Sigmoid colon (tissue), 7 donors: ENCODE data around the gene CEP164. TPM values are rescaled to one million over a fixed set of nuclear protein-coding genes. Genes with fewer than 3 reads are reported as not detected.

ENCODE experiments used
- DNase-seq: peaks from one replicate; pipeline ENCODE4 v3.0.0-alpha.2; 2019
- H3K27ac ChIP-seq, 4 donors: fragments of 200-600 bp; sonication (generic); one replicate each; pipeline ENCODE4 v1.5.1; 2016 to 2019; ENCODE audit warnings: mild to moderate bottlenecking in 1 of 4
- H3K27me3 ChIP-seq, 3 donors: fragments of 200-600 bp; sonication (generic); one replicate each; pipeline ENCODE4 v1.5.1; 2019; ENCODE audit warnings: mild to moderate bottlenecking in 1 of 3
- H3K36me3 ChIP-seq, 4 donors: fragments of 200-600 bp; sonication (generic); one replicate each; pipeline ENCODE4 v1.5.1; 2016 to 2019
- H3K4me1 ChIP-seq, 4 donors: fragments of 200-600 bp; sonication (generic); one replicate each; pipeline ENCODE4 v1.5.1; 2017 to 2019
- H3K4me3 ChIP-seq, 4 donors: fragments of 200-600 bp; sonication (generic); one replicate each; pipeline ENCODE4 v1.5.1; 2017 to 2019; ENCODE audit warnings: mild to moderate bottlenecking in 2 of 4, moderate library complexity in 1 of 4
- H3K9me3 ChIP-seq, 4 donors: fragments of 200-600 bp in 3 of 4; sonication (generic) in 3 of 4; one replicate each; pipeline versions ENCODE4 v1.5.1 to v1.6.1; 2013 to 2019
- EP300 ChIP-seq, 4 donors: sonication (generic); formaldehyde crosslinking; IDR thresholded peaks; one replicate each; pipeline ENCODE4 v1.6.1; 2017; ENCODE audit warnings: antibody characterized with exemption in 4 of 4
- POLR2A ChIP-seq, 2 donors: fragments of 450-650 bp; IDR thresholded peaks; one replicate each; pipeline ENCODE4 v1.6.1; 2016; ENCODE audit warnings: antibody characterized with exemption in 2 of 2, mild to moderate bottlenecking in 2 of 2, moderate library complexity in 2 of 2
- POLR2AphosphoS5 ChIP-seq, 4 donors: sonication (generic); formaldehyde crosslinking; IDR thresholded peaks; one replicate each; pipeline ENCODE4 v1.6.1; 2017; ENCODE audit warnings: antibody characterized with exemption in 4 of 4
- WGBS, 2 donors: extraction: QIAGEN DNeasy Blood & Tissue Kit; methylation state at CpG; one replicate each; pipeline ENCODE4 v1.1.7; 2013; 5-methylcytosine and 5-hydroxymethylcytosine counted together
- intact Hi-C: fragments of 100-400 bp; cut with DNase I; formaldehyde crosslinking; loops from one replicate; pipeline ENCODE4 v1.15.1; 2023
- polyA plus RNA-seq, 3 donors: library from polyadenylated mRNA; stranded (reverse); fragments of 200-250 nt; gene quantifications; one replicate each; pipeline ENCODE4 v1.2.3, GENCODE V29; 2013
- total RNA-seq, 4 donors: library from RNA; depleted of rRNA; stranded (reverse); fragments of >200 nt; gene quantifications; one replicate each; pipeline ENCODE4 v1.1.0, GENCODE V29; 2016
- TF ChIP-seq, protein P1 (sequence below), 4 experiments: fragments of 450-650 bp in 3 of 4; fragments of 200-600 bp in 1 of 4; IDR thresholded peaks; one replicate each; pipeline ENCODE4 v1.5.1; 2016 to 2019; ENCODE audit warnings: antibody characterized with exemption in 4 of 4, mild to moderate bottlenecking in 3 of 4, moderate library complexity in 2 of 4
- donor health status: healthy with polysubstance abuse.
- donor health status: Bipolar disorder and iron deficiency.
- donor health status: healthy.

Gene CEP164
- total and polyA plus RNA-seq, 7 donors = 1.8 to 40.4 (median 16.3) TPM

DNA sequence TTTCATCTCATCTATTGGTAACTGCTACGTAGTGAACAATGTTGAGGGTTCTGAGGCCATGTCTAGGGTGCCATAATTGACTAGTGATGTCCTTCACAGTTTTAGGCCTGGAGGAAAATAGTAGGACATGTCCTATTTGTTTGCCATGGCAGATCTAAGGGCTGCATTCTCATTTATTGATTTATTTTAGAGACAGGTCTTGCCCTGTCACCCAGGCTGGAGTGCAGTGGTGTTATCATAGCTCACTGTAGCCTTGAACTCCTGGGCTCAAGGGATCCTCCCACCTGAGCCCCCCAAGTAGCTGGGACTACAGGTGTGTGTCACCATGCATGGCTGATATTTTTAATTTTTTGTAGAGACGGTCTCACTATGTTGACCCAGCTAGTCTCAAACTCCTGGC, 5.2 kb downstream of the CEP164 start:
- no peak for TF ChIP-seq POLR2AphosphoS5 (IDR thresholded peaks at IDR 0.05)
- TF ChIP-seq POLR2A (IDR thresholded peaks at IDR 0.05) = no peak
- no peak for TF ChIP-seq EP300 (IDR thresholded peaks at IDR 0.05)
- TF ChIP-seq, protein P1, sequence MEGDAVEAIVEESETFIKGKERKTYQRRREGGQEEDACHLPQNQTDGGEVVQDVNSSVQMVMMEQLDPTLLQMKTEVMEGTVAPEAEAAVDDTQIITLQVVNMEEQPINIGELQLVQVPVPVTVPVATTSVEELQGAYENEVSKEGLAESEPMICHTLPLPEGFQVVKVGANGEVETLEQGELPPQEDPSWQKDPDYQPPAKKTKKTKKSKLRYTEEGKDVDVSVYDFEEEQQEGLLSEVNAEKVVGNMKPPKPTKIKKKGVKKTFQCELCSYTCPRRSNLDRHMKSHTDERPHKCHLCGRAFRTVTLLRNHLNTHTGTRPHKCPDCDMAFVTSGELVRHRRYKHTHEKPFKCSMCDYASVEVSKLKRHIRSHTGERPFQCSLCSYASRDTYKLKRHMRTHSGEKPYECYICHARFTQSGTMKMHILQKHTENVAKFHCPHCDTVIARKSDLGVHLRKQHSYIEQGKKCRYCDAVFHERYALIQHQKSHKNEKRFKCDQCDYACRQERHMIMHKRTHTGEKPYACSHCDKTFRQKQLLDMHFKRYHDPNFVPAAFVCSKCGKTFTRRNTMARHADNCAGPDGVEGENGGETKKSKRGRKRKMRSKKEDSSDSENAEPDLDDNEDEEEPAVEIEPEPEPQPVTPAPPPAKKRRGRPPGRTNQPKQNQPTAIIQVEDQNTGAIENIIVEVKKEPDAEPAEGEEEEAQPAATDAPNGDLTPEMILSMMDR (IDR thresholded peaks at IDR 0.05) = no peak
- Histone ChIP-seq H3K27me3 (no peaks in the 10 kb centered on the region), H3K4me1 (peaks cover 0 to 18% (median 12%) of the 10 kb centered on the region in 4 donors), H3K4me3 (no peak overlapping the region), H3K36me3 (peaks cover 0 to 6% (median 2%) of the 10 kb centered on the region in 4 donors), H3K27ac (no peak overlapping the region), H3K9me3 (no peaks in the 10 kb centered on the region)
- no peak for DNase-seq
- intact Hi-C loops = no loop called here
- 48 to 79% methylated on average over 2 of the region's 2 CpGs for WGBS, 2 donors

DNA sequence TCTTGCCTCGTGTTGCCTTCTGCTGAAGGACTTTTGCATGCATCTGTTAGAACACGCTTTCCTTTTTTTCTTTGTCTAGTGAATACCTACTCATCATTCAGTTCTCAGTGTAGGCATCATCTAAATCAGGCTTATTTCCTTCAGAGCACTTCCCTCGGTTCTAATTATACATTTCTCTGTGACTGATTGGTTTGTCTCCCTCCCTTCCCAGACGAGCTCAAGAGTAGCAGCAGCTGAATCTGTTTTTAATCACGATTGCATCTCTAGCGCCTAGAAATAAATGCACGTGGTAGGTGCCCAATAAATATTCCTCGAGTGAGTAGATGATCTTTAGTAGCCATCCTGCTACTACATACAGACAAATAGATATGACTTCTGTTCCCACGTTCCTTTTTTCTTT, 6.3 kb downstream of the CEP164 start:
- intact Hi-C loops = no loop called here
- no peaks in the 10 kb centered on the region for H3K9me3 ChIP-seq
- peaks cover 0 to 10% (median 6%) of the 10 kb centered on the region in 4 donors for H3K36me3 ChIP-seq
- 85 to 89% methylated on average over 9 of the region's 9 CpGs for WGBS, 2 donors
- peaks cover 0 to 14% (median 8%) of the 10 kb centered on the region in 4 donors for H3K4me1 ChIP-seq
- no peak overlapping the region for H3K4me3 ChIP-seq
- no peak for DNase-seq
- no peak overlapping the region for H3K27ac ChIP-seq
- no peaks in the 10 kb centered on the region for H3K27me3 ChIP-seq
- TF ChIP-seq EP300 (IDR thresholded peaks at IDR 0.05) (no peak), POLR2AphosphoS5 (IDR thresholded peaks at IDR 0.05) (no peak), POLR2A (IDR thresholded peaks at IDR 0.05) (no peak)
- TF ChIP-seq, protein P1 (IDR thresholded peaks at IDR 0.05) = no peak

DNA sequence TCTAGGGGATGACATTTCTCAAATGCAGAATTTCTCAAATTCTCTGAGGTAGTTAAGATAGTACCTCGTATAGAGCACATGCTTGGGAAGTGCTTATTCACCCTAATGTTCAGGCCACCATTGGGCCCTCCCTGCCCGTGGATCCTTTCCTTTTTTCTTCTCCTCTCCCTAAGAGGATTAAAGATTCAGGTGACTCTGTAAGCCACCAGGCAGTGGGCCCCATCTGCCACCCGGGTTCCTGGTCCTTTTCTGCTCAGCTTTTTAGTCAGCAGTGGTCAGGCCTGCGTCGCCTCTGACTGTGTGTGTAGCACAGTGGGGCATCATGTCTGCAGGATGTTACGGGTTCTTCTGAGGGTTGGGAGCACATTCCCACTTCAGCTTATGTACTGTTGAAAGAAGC, 7.2 kb downstream of the CEP164 start:
- H3K27me3 ChIP-seq = no peaks in the 10 kb centered on the region
- no peak overlapping the region for H3K27ac ChIP-seq
- intact Hi-C loops = no loop called here
- TF ChIP-seq POLR2A (IDR thresholded peaks at IDR 0.05) = no peak
- TF ChIP-seq EP300 (IDR thresholded peaks at IDR 0.05) = no peak
- TF ChIP-seq, protein P1 (IDR thresholded peaks at IDR 0.05) = no peak
- no peak for TF ChIP-seq POLR2AphosphoS5 (IDR thresholded peaks at IDR 0.05)
- no peak overlapping the region for H3K4me3 ChIP-seq
- H3K9me3 ChIP-seq = no peaks in the 10 kb centered on the region
- peaks cover 0 to 17% (median 9%) of the 10 kb centered on the region in 4 donors for H3K36me3 ChIP-seq
- DNase-seq = no peak
- 88 to 94% methylated on average over 6 of the region's 6 CpGs for WGBS, 2 donors
- peaks cover 0 to 6% (median under 1%) of the 10 kb centered on the region in 4 donors for H3K4me1 ChIP-seq

DNA sequence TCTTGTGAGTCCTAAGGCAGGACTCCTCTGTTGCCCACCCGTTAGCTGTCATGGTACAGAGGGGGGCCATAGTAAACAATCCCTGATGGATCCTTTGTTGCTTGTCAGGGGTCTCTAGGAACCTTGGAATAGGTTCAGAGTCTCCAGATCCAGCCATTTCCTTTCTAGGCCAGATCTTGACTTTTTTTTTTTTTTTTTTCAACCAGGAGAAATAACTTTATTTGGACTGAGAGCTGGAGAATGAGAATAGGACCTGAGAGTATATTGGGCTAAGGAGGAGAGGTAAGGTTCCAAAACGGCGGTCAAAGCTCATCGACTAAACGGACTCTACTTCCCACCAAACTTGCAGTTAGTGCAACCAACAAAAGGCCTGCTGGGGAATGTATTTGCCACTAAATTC, 7.7 kb downstream of the CEP164 start:
- Histone ChIP-seq H3K36me3 (peaks cover 0 to 22% (median 9%) of the 10 kb centered on the region in 4 donors), H3K27ac (no peak overlapping the region), H3K4me3 (no peak overlapping the region), H3K27me3 (no peaks in the 10 kb centered on the region), H3K9me3 (no peaks in the 10 kb centered on the region), H3K4me1 (peaks cover 0 to under 1% (median 0%) of the 10 kb centered on the region in 4 donors)
- DNase-seq = no peak
- WGBS, 2 donors = 85 to 96% methylated on average over 5 of the region's 5 CpGs
- TF ChIP-seq POLR2A (IDR thresholded peaks at IDR 0.05) (no peak), POLR2AphosphoS5 (IDR thresholded peaks at IDR 0.05) (no peak), EP300 (IDR thresholded peaks at IDR 0.05) (no peak)
- TF ChIP-seq, protein P1 (IDR thresholded peaks at IDR 0.05) = no peak
- intact Hi-C loops = no loop called here

DNA sequence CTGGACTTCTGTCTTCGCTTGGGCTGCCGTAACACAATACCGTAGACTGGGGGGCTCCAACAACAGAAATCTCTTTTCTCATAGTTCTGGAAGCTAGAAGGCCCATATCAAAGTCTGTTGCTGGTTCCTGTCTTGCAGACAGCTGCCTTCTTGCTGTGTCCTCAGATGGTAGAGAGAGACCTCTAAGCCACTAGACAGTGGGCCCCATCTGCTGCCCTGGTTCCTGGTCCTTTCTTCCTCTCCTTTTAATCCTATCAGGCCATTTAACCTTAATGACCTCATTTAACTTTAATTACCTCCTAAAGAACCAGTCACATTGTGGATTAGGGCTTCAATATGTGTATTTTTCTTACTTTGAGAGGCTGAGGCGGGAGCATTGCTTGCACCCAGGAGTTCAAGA, 9.4 kb downstream of the CEP164 start:
- intact Hi-C loops = no loop called here
- Histone ChIP-seq H3K27ac (no peak overlapping the region), H3K27me3 (no peaks in the 10 kb centered on the region), H3K4me1 (no peaks in the 10 kb centered on the region), H3K36me3 (peaks cover 0 to 36% (median 9%) of the 10 kb centered on the region in 4 donors), H3K4me3 (no peak overlapping the region), H3K9me3 (no peaks in the 10 kb centered on the region)
- TF ChIP-seq EP300 (IDR thresholded peaks at IDR 0.05) (no peak), POLR2AphosphoS5 (IDR thresholded peaks at IDR 0.05) (no peak), POLR2A (IDR thresholded peaks at IDR 0.05) (no peak)
- TF ChIP-seq, protein P1 (IDR thresholded peaks at IDR 0.05) = no peak
- DNase-seq = no peak
- WGBS, 2 donors = 96 to 97% methylated on average over 4 of the region's 4 CpGs
